ENCODE measurements around the gene SCN1B. TPM values are rescaled to one million over a fixed set of nuclear protein-coding genes. Genes with fewer than 3 reads are reported as not detected.

SCN1B gene
- total and polyA plus RNA-seq, 2 of the 13 experiments (the other 11 are each of a cell fraction or from before 2014, with no cell fraction given) = 2.7 to 20.1 TPM

GRCh38 chr19:35086455-35086854 lies 56.2 kb downstream of the SCN1B start (continued):
- no peak for TF ChIP-seq MAZ (IDR thresholded peaks at IDR 0.05; ENCODE audit: borderline replicate concordance, low read depth, low read length)
- TF ChIP-seq MAZ (CRISPR knock-in tag; IDR thresholded peaks at IDR 0.05; ENCODE audit: low read depth) = no peak
- no peak for TF ChIP-seq TOE1 (CRISPR knock-in tag; IDR thresholded peaks at IDR 0.05)

- no peak overlapping the region for H3K4me3 ChIP-seq (replicated peaks in 1 of 3; ENCODE audit: insufficient read depth in 1 of 3, low read depth in 2 of 3, low read length in 3 of 3)
- no peak for DNase-seq (ENCODE audit: low spot score)
- no peak overlapping the region for H3K27ac ChIP-seq (ENCODE audit: extremely low read length, insufficient read depth, low read length)
- CTCF ChIA-PET (ENCODE audit: low intra/inter-chr PET ratio, low total read pairs) = no interaction called here
- H4K20me1 ChIP-seq (ENCODE audit: insufficient read depth, low read length) = no peaks in the 10 kb centered on the region
- FAIRE-seq = no peak
- H3K9me3 ChIP-seq (ENCODE audit: low read length) = no peaks in the 10 kb centered on the region
- intact Hi-C loops (cut with micrococcal nuclease; ENCODE audit: unreplicated experiment) (no loop called here), in situ Hi-C loops (cut with HindIII; ENCODE audit: extremely low pct_ligation_motif_present, low pct_unique_long_range_greater_than_20kb) (no loop called here)
- H3K36me3 ChIP-seq (replicated peaks in 1 of 2; ENCODE audit: control insufficient read depth in 1 of 2, insufficient read depth in 2 of 2, low read length in 2 of 2) = no peaks in the 10 kb centered on the region
- H3K79me2 ChIP-seq (ENCODE audit: insufficient read depth, low read length) = no peaks in the 10 kb centered on the region
- ATAC-seq = no peak
- POLR2A ChIA-PET = no interaction called here
- no peak overlapping the region for H2AFZ ChIP-seq (ENCODE audit: low read length)
- peaks cover 31% of the 10 kb centered on the region for H3K4me1 ChIP-seq (ENCODE audit: insufficient read depth, low read length)
- no peak for TF ChIP-seq ZSCAN25 (CRISPR knock-in tag; IDR thresholded peaks at IDR 0.05)
- no peak for TF ChIP-seq RFX5 (IDR thresholded peaks at IDR 0.05; ENCODE audit: low read depth, low read length)
- no peak for TF ChIP-seq RCOR2 (CRISPR knock-in tag; IDR thresholded peaks at IDR 0.05)
- no peak for TF ChIP-seq MXD4 (CRISPR knock-in tag; IDR thresholded peaks at IDR 0.05)
- TF ChIP-seq USF2 (IDR thresholded peaks at IDR 0.05; ENCODE audit: low read depth, low read length) = peak; percentile 66
- TF ChIP-seq USF2 (CRISPR knock-in tag; IDR thresholded peaks at IDR 0.05; ENCODE audit: borderline replicate concordance) = no peak; the same call in 1 of the 2 replicates
- BruUV-seq (replicated peaks) = no TSS peak
- no peak overlapping the region for H3K9ac ChIP-seq (ENCODE audit: insufficient read depth, low read depth, low read length)
- peaks cover 0 to 21% of the 10 kb centered on the region in 2 experiments; a peak in 3 of 5 replicates for H3K27me3 ChIP-seq (ENCODE audit: control insufficient read depth in 1 of 2, insufficient read depth in 2 of 2, low read length in 2 of 2)
- H3K4me2 ChIP-seq (ENCODE audit: low read depth, low read length) = no peak overlapping the region
These were observed 57.1 kb downstream of the SCN1B start for GRCh38 chr19:35087393-35087792.
